Mesenchymal stem cell (in vitro differentiated cells and primary cell): ENCODE measurements around the gene MOV10L1.

Experiments used
- DNase-seq: peaks from one replicate; pipeline ENCODE4 v3.0.0-alpha.2; 2013
- H2AFZ ChIP-seq: one replicate; pipeline ENCODE4 v1.6.1; 2013; ENCODE audit warnings: low read depth, mild to moderate bottlenecking, control low read depth, inconsistent platforms, low read length, moderate library complexity
- H2AK5ac ChIP-seq: 2 replicates; pipeline ENCODE4 v1.6.1; 2013; ENCODE audit warnings: low read length, moderate library complexity, mild to moderate bottlenecking, inconsistent platforms; ENCODE audit not compliant: severe bottlenecking
- H2BK120ac ChIP-seq: one replicate; pipeline ENCODE4 v1.6.1; 2013; ENCODE audit warnings: low read depth, mild to moderate bottlenecking, inconsistent platforms, low read length, moderate library complexity
- H2BK12ac ChIP-seq, 2 experiments: one replicate each; pipeline ENCODE4 v1.6.1; 2013; ENCODE audit warnings: inconsistent platforms in 2 of 2, low read length in 2 of 2, mild to moderate bottlenecking in 2 of 2, moderate library complexity in 2 of 2, control low read depth in 1 of 2
- H2BK15ac ChIP-seq: one replicate; pipeline ENCODE4 v1.6.1; 2013; ENCODE audit warnings: mild to moderate bottlenecking, low read depth, inconsistent platforms; ENCODE audit not compliant: poor library complexity, severe bottlenecking
- H2BK5ac ChIP-seq: 2 replicates; pipeline ENCODE4 v1.6.1; 2013; ENCODE audit warnings: low read depth, mild to moderate bottlenecking, low read length, control low read depth, inconsistent platforms; ENCODE audit not compliant: poor library complexity, severe bottlenecking
- H3K14ac ChIP-seq, 2 experiments: one replicate each; pipeline ENCODE4 v1.6.1; 2013; ENCODE audit warnings: inconsistent platforms in 2 of 2, low read length in 2 of 2, control low read depth in 1 of 2, mild to moderate bottlenecking in 1 of 2, moderate library complexity in 1 of 2
- H3K18ac ChIP-seq, 2 experiments: one replicate each; pipeline ENCODE4 v1.6.1; 2013; ENCODE audit warnings: inconsistent platforms in 2 of 2, low read length in 2 of 2, control low read depth in 1 of 2, low read depth in 1 of 2, mild to moderate bottlenecking in 1 of 2
- H3K23ac ChIP-seq, 2 experiments: one replicate each; pipeline ENCODE4 v1.6.1; 2013; ENCODE audit warnings: inconsistent platforms in 2 of 2, low read length in 2 of 2, mild to moderate bottlenecking in 2 of 2, moderate library complexity in 2 of 2, control low read depth in 1 of 2
- H3K27ac ChIP-seq: 2 replicates; pipeline ENCODE4 v1.5.1; 2013; ENCODE audit warnings: mild to moderate bottlenecking, moderate library complexity, low read length, control low read depth, inconsistent platforms; ENCODE audit not compliant: poor library complexity, severe bottlenecking
- H3K27me3 ChIP-seq, 2 experiments: 2 replicates each; pipeline versions ENCODE4 v1.6.1 to v1.7.0; 2013; ENCODE audit warnings: low read length in 2 of 2, mild to moderate bottlenecking in 2 of 2, moderate library complexity in 2 of 2, control low read depth in 1 of 2, inconsistent platforms in 1 of 2; ENCODE audit not compliant: control insufficient read depth in 1 of 2, insufficient read depth in 1 of 2
- H3K36me3 ChIP-seq, 2 experiments: 2 replicates each; pipeline versions ENCODE4 v1.6.1 to v1.7.0; 2013; ENCODE audit warnings: low read length in 2 of 2, control low read depth in 1 of 2, inconsistent platforms in 1 of 2, low read depth in 1 of 2, mild to moderate bottlenecking in 1 of 2; ENCODE audit not compliant: insufficient read depth in 2 of 2, control insufficient read depth in 1 of 2
- H3K4ac ChIP-seq, 2 experiments: one replicate each; pipeline ENCODE4 v1.6.1; 2013; ENCODE audit warnings: inconsistent platforms in 2 of 2, low read length in 2 of 2, mild to moderate bottlenecking in 2 of 2, moderate library complexity in 2 of 2, control low read depth in 1 of 2, low read depth in 1 of 2
- H3K4me1 ChIP-seq: 2 replicates; pipeline ENCODE4 v1.6.1; 2013; ENCODE audit warnings: low read depth, low read length, control low read depth; ENCODE audit not compliant: control insufficient read depth, insufficient read depth
- H3K4me2 ChIP-seq: 2 replicates; pipeline ENCODE4 v1.6.1; 2013; ENCODE audit warnings: low read length, mild to moderate bottlenecking, inconsistent platforms; ENCODE audit not compliant: poor library complexity, severe bottlenecking
- H3K4me3 ChIP-seq, 2 experiments: 2 replicates each; pipeline versions ENCODE4 v1.5.1 to v1.7.0; 2013; ENCODE audit warnings: low read length in 2 of 2, mild to moderate bottlenecking in 2 of 2, control low read depth in 1 of 2, low read depth in 1 of 2; ENCODE audit not compliant: insufficient read depth in 1 of 2
- H3K79me1 ChIP-seq: replicated peaks from 2 replicates; pipeline ENCODE4 v1.6.1; 2013; ENCODE audit warnings: mild to moderate bottlenecking, control low read depth, low read length, inconsistent platforms; ENCODE audit not compliant: poor library complexity, severe bottlenecking
- H3K9ac ChIP-seq: 2 replicates; pipeline ENCODE4 v1.7.0; 2013; ENCODE audit warnings: mild to moderate bottlenecking, low read length, moderate library complexity
- H3K9me3 ChIP-seq: 2 replicates; pipeline ENCODE4 v1.7.0; 2013; ENCODE audit warnings: mild to moderate bottlenecking, low read length; ENCODE audit not compliant: control insufficient read depth
- H4K8ac ChIP-seq: one replicate; pipeline ENCODE4 v1.6.1; 2013; ENCODE audit warnings: inconsistent platforms, mild to moderate bottlenecking, low read length, moderate library complexity
- H4K91ac ChIP-seq: one replicate; pipeline ENCODE4 v1.6.1; 2013; ENCODE audit warnings: mild to moderate bottlenecking, low read length, inconsistent platforms
- WGBS: methylation state at CpG from one replicate; pipeline ENCODE4 v1.1.7; 2013; ENCODE audit warnings: mixed read lengths; 5-methylcytosine and 5-hydroxymethylcytosine counted together

The MOV10L1 gene

DNA sequence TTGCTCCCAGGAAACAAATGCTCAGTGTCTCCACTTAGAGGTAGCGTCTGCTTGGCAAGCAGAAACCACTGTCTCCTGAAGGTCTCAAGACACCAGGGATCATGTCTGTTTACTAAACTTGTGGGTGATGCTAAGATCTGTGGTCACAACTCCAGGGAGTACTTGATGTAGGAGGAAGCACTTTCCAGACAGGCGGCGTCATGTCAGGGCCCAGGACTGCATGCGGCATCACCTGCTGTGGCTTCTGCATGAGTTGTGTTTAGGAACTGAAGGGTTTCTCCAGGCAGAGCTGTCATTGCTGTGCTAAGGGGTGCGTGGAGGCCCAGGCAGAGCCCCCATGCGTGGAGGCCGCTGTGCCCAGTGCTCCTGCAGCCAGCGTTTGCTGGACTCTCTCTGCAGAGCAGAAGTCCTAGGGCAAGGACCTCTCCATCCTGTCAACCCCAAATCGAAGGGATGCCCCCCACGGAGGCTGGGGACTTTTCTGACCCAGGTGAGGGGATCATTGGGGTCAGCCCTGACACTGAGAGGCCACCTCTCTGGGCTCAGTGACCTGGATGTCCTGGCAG, 72.7 kb downstream of the MOV10L1 start:
- DNase-seq = peak; percentile 71

GRCh38 chr22:50165436-50166123, 75.8 kb downstream of the MOV10L1 start:
- Histone ChIP-seq H3K9me3 (no peaks in the 10 kb centered on the region), H3K23ac (no peak overlapping the region), H3K18ac (no peak overlapping the region), H3K4me1 (peaks cover 7% of the 10 kb centered on the region), H3K9ac (no peak overlapping the region), H3K36me3 (peaks cover 0 to 4% of the 10 kb centered on the region in 2 experiments), H3K27ac (no peak overlapping the region), H2BK15ac (no peak overlapping the region), H3K4me2 (no peak overlapping the region), H3K79me1 (no peaks in the 10 kb centered on the region), H2AK5ac (no peak overlapping the region), H2BK120ac (no peak overlapping the region), H2AFZ (no peak overlapping the region), H4K91ac (no peak overlapping the region), H2BK12ac (no peak overlapping the region), H4K8ac (no peak overlapping the region), H3K4ac (no peak overlapping the region), H2BK5ac (no peak overlapping the region), H3K14ac (no peak overlapping the region), H3K4me3 (peak overlapping the region in 1 of 2 experiments; percentile 5), H3K27me3 (peaks cover 24 to 52% of the 10 kb centered on the region in 2 experiments)
- 95% methylated on average over 28 of the region's 28 CpGs for WGBS
- DNase-seq = no peak

More for the DNA sequence above, 72.7 kb downstream of the MOV10L1 start:
- Histone ChIP-seq H3K36me3 (peaks cover 0 to 7% of the 10 kb centered on the region in 2 experiments), H2BK15ac (no peak overlapping the region), H2BK12ac (no peak overlapping the region), H3K14ac (no peak overlapping the region), H2AK5ac (no peak overlapping the region), H3K4me3 (no peak overlapping the region), H3K18ac (no peak overlapping the region), H3K23ac (no peak overlapping the region), H3K27me3 (peaks cover 31 to 54% of the 10 kb centered on the region in 2 experiments), H3K79me1 (no peaks in the 10 kb centered on the region), H3K27ac (no peak overlapping the region), H3K4me2 (no peak overlapping the region), H4K91ac (no peak overlapping the region), H4K8ac (no peak overlapping the region), H3K9me3 (no peaks in the 10 kb centered on the region), H2BK5ac (no peak overlapping the region), H3K4ac (no peak overlapping the region), H3K9ac (no peak overlapping the region), H3K4me1 (no peaks in the 10 kb centered on the region), H2BK120ac (no peak overlapping the region), H2AFZ (no peak overlapping the region)
- WGBS = 82% methylated on average over 10 of the region's 10 CpGs

DNA sequence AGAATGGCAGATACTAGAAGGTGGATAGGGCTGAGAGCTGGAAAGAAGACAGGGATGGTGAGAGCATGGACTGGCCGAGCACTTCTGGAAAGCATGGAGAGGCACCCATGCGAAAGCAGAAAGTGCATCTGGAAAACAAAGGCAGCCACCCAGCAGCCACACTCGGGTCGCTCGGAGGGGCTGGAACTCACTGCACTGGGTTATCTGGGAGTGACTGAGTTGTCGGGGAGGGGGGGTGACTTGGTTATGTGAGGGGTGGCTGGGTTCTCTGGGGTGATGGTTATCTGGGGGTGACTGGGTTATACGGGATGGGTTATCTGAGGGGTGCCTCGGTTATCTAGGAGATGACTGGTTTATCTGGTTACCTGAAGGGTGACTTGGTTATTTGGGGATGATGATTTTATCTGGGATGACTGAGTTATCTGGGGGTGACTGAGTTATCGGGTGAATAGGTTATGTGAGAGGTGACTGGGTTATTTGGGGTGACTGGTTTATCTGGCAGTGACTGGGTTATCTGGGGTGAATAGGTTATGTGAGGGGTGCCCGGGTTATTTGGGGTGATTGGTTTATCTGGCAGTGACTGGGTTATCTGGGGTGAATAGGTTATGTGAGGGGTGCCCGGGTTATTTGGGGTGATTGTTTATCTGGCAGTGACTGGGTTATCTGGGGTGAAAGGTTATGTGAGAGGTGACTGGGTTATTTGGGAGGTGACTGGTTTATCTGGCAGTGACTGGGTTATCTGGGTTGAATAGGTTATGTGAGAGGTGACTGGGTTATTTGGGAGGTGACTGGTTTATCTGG, 78.1 kb downstream of the MOV10L1 start:
- WGBS = 73% methylated on average over 11 of the region's 11 CpGs

More for the DNA sequence above, 78.1 kb downstream of the MOV10L1 start:
- no peaks in the 10 kb centered on the region for H3K79me1 ChIP-seq
- no peak overlapping the region for H2AK5ac ChIP-seq
- no peak overlapping the region for H2BK5ac ChIP-seq
- no peak overlapping the region for H3K4me3 ChIP-seq
- no peaks in the 10 kb centered on the region for H3K9me3 ChIP-seq
- no peak overlapping the region for H3K23ac ChIP-seq
- H4K8ac ChIP-seq = no peak overlapping the region
- H3K4me1 ChIP-seq = peaks cover 12% of the 10 kb centered on the region
- H3K4me2 ChIP-seq = no peak overlapping the region
- no peak overlapping the region for H3K14ac ChIP-seq
- no peak overlapping the region for H2BK120ac ChIP-seq
- peaks cover 26 to 44% of the 10 kb centered on the region in 2 experiments for H3K27me3 ChIP-seq
- DNase-seq = no peak
- no peak overlapping the region for H4K91ac ChIP-seq
- no peak overlapping the region for H2BK15ac ChIP-seq
- no peak overlapping the region for H3K27ac ChIP-seq
- H3K36me3 ChIP-seq = no peaks in the 10 kb centered on the region
- no peak overlapping the region for H3K18ac ChIP-seq
- no peak overlapping the region for H2AFZ ChIP-seq
- H3K4ac ChIP-seq = no peak overlapping the region
- no peak overlapping the region for H3K9ac ChIP-seq
- no peak overlapping the region for H2BK12ac ChIP-seq
